GM19438 (cell line): ENCODE data around the gene USP24.
"Not testable (repeated sequence)": the region's sequence is repeated elsewhere in the genome, so short reads cannot be mapped to it uniquely, and the experiment has no call there.

Source experiments
- ATAC-seq: cut with Tn5 transposase; IDR thresholded peaks from one replicate; pipeline ENCODE4 v1.9.1; 2021; ENCODE audit warnings: low read depth; ENCODE audit not compliant: unreplicated experiment

USP24 gene

DNA sequence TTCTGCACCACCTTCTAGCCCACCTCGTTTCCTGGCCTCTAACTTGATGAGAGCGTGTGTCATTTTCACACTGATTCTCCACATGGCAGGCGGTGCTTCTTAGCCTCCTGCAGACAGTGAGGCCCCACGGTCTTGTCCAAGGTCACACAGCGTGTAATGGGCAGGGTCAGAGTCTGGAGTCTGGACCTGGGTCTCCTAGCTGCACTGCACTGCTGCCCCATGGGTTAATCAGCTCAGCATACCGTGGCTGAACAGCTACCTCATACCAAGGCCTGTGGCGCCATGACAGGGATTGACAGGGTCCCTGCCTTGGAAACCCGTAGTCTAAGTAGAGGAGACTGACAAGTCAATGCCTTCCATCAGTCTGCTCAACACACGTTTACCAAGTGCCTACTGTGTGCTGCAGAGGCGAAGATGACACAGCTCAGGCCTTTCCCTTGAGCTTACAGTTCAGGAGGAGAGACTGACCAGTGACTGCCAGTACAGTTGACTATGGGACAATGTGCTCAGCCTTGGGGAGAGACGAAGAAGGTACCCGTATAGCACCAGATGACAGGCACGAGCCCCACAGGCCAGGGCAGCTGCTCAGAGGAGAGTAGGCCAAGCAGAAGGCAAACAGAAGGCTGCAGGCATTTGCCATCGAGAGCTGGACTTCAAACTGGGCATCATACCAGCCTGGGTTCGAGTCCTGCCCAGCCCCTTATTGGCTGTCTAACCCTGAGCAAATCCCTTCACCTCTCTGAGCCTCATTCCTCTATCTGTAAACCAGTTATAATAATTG, 170.4 kb downstream of the USP24 start:
- no peak for ATAC-seq

DNA sequence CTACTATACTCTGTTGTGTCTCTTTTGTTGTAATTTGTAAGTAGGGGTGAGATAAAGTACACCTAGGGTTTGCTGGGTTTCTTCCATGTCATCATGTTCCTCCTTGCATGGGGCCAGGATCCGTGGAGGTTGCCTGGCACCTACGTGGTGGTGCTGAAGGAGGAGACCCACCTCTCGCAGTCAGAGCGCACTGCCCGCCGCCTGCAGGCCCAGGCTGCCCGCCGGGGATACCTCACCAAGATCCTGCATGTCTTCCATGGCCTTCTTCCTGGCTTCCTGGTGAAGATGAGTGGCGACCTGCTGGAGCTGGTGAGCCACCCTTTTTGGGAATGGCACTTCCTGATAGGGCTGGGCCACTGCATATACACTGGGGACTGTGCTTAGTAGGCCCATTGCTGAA, 171.4 kb downstream of the USP24 start:
- ATAC-seq: no peak

DNA sequence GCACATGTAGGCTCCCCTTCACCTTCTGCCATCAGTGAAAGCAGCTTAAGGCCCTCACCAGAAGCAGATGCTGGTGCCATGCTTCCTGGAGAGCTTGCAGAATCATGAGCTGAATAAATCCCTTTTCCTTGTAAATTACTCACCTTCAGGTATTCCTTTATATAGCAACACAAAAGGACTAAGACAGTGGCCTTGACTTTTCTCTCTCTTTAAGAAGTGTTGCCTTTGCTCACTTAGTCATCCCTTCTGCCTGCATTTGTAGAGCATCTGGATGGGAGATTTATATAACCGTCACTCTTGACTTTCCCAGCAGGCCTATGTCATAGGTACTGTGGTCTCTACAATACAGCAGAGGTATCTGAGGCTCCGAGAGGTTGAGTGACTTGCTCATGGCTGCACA, 172.2 kb downstream of the USP24 start:
- no peak for ATAC-seq

DNA sequence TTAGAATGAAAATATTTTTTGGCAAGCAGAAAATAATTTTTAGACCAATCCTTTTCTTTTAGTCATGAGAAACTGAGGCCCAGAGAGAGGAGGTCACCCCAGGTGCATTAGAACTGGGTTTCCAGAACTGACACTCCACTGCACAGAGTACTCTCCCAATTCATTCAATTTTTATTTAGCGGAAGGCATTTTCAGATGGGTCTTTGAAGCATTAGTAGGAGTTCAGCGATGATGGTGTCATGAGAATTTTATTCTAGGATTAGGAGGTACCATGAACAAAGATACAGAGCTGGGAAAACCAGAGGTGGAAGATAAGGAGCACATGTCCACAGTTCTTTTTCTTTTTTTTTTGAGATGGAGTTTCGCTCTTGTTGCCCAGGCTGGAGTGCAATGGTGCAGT, 173.6 kb downstream of the USP24 start:
- ATAC-seq: no peak

- no peak for ATAC-seq
Measured at GRCh38 chr1:55040933-55041494, 174.2 kb downstream of the USP24 start.

GRCh38 chr1:55040083-55040932, 174.9 kb downstream of the USP24 start:
- ATAC-seq: no peak

GRCh38 chr1:55039342-55040082, 175.7 kb downstream of the USP24 start, which contains the start of gene PCSK9:
Gene PCSK9, plus strand, starts transcription at chr1:55039548. Its CDS starts 290 bp downstream, at chr1:55039838.
- ATAC-seq: no peak

DNA sequence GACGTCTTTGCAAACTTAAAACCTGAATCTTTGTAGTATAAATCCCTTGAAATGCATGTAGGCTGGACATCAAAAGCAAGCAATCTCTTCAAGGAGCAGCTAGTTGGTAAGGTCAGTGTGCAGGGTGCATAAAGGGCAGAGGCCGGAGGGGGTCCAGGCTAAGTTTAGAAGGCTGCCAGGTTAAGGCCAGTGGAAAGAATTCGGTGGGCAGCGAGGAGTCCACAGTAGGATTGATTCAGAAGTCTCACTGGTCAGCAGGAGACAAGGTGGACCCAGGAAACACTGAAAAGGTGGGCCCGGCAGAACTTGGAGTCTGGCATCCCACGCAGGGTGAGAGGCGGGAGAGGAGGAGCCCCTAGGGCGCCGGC, 176.2 kb downstream of the USP24 start:
- no peak for ATAC-seq

DNA sequence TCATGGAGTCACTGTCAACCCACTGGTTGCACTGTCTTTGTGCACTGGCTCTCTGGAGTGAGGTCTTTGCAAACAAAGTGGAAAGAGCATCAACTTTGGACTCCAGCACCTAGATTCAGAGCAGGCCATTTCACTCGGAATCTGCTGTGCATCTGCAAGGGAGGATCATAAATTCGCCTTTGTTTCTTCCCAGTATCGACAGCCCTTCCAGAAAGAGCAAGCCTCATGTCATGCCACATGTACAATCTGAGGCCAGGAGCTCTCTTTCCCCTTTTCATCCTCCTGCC, 176.7 kb downstream of the USP24 start:
- no peak for ATAC-seq

- ATAC-seq: no peak
Measured at GRCh38 chr1:55037733-55038551, 177.2 kb downstream of the USP24 start.

DNA sequence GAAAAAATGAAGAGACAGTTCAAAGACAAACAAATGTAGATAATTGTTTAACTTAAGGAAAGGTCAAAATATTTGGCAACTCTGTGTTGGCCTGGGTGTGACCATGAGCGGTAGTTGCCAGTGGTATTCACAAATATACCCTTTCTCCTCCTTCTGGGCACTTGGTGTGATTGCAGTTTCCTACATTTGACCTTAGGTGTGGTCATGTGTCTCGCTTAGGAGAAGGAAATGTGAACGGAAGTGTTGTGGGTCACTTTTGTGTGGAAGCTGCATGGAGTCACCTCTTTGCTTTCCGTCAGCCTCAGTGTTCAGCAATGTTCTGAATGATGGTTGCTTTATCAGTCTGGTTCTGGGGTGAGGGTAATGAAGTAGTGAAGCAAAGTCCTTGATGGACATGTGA, 179.3 kb downstream of the USP24 start:
- ATAC-seq: no peak

DNA sequence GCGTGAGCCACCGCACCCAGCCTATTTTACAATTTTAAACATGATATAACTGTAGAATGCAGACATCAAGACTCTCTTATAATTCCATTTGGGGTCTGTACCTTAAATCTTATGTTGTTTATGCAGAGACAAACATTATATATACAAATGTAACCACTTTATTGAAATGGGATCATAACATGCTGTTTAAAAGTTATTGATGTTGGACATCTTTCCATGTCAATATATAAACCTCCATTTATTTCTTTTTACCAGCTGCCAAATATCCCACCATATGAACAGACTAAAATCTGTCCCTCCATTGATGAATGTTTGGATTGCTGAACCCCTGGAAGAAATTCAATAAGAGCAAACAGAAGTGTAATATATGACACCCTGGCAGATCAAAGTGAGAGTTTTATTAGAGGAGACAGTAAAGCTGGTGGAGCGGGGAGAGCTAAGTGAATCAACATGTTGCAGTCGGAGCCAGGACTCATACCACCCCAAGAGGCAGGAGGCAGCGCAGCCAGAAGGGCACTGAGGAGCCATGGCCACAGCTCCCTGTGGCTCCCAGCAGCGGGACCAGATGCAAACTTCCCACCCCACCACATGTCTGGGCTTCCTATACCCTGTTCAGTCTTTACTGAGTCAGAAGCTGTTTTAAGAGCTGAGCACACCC, 180.6 kb downstream of the USP24 start:
- ATAC-seq: no peak

DNA sequence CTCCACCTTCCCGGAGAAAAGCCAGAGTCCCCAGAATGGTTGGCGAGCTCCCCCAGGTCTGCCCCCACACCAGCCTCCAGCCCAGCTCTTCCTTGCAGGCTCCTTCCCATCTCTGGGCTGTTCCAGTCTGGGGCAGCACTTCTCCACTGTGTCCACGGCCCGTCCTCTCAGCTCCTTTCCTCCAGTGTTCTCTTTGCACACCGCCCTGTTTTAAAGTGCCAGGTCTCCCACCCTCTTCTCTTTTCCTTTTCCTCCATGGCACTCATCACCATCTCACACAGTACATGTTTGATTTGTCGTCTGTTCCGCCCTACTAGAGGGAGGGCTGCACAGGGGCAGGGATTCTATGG, 181.9 kb downstream of the USP24 start:
- no peak for ATAC-seq

- ATAC-seq: not testable (repeated sequence)
Measured at GRCh38 chr1:55031098-55031497, 184.1 kb downstream of the USP24 start.

DNA sequence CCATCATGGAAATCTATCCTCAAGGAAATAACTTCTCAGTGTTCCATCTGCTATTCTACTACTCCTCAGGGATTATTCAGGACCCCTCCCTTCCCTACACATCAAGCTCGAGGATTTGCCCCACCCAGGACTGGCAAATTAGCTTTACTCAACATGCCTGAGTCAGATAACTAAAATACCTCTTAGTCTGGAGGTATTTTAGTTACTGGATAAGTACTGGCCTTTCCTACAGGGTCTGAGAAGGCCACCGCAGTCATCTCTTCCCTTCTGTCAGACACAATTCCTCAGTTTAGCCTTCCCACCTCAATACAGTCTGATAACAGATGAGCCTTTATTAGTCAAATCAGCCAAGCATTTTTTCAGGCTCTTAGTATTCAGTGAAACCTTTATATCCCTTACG, 188.5 kb downstream of the USP24 start:
- not testable (repeated sequence) for ATAC-seq

GRCh38 chr1:55024163-55024562, 191.0 kb downstream of the USP24 start:
- not testable (repeated sequence) for ATAC-seq

- ATAC-seq: no peak
Measured at GRCh38 chr1:55021942-55022546, 193.1 kb downstream of the USP24 start.

DNA sequence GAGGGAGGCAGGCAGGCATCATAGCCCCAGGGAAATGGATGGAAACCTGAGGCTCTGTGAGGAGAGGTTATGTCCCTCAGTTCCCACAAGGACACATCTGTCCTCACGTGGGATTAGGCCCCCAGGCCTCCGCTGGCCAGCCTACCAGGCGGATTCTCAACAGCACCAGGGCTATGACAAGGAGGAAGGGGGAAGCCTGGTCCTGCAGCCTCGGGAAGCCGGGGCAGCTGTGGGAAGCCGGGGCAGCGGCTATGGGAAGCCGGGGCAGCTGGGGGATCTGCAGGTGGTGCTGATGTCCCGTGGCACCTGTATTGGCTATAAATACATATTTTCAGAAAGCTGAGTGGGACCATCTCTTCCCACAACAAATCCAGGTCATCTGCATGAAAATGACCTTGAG, 196.8 kb downstream of the USP24 start:
- no peak for ATAC-seq
